GM12878 (cell line): Measurements from ENCODE around the gene MAN1A1. TPM values are rescaled to one million over a fixed set of nuclear protein-coding genes. Genes with fewer than 3 reads are reported as not detected.

ENCODE experiments used
- ATAC-seq: fragments of 200-7000 bp; cut with Tn5 transposase; 3 replicates; pipeline ENCODE4 v1.9.1; 2020; ENCODE audit warnings: mild to moderate bottlenecking, moderate library complexity
- BruUV-seq: library from RNA; stranded (reverse); fragments of 400-500 nt; replicated peaks from 2 replicates; lab custom pipeline; 2021; lab: Mats Ljungman, UMichigan
- CTCF ChIA-PET: fragments of 300-600 bp; sonication (Branson Sonifier 250); formaldehyde crosslinking; extraction: SDS; loops from one replicate; lab custom pipeline; 2021; ENCODE audit warnings: inconsistent platforms; lab: Yijun Ruan, JAX
- POLR2A ChIA-PET: fragments of 350-600 bp; formaldehyde crosslinking; extraction: SDS; loops from one replicate; lab custom pipeline; 2021; ENCODE audit warnings: inconsistent platforms; lab: Charles Lee
- RAD21 ChIA-PET: fragments of 300-600 bp; sonication (Branson Sonifier 250); formaldehyde crosslinking; loops from one replicate; lab custom pipeline; 2023; ENCODE audit warnings: antibody characterized with exemption; ENCODE audit not compliant: unreplicated experiment; lab: Charles Lee
- SMC1A ChIA-PET: fragments of 300-600 bp; sonication (Branson Sonifier 250); formaldehyde crosslinking; loops from one replicate; lab custom pipeline; 2023; ENCODE audit not compliant: unreplicated experiment, uncharacterized antibody; lab: Charles Lee
- DNase-seq: peaks from one replicate; pipeline ENCODE4 v3.0.0-alpha.2; 2011; ENCODE audit warnings: low read depth, low spot score
- FAIRE-seq: peaks from 3 replicates; lab custom pipeline; 2011; peaks lifted over from hg19 to GRCh38; lab: Jason Lieb, UNC
- H2AFZ ChIP-seq: 2 replicates; pipeline ENCODE4 v1.6.0; 2011; ENCODE audit warnings: low read depth, low read length, control low read depth; ENCODE audit not compliant: control insufficient read depth
- H3K27ac ChIP-seq: 2 replicates; pipeline ENCODE4 v1.5.1; 2011; ENCODE audit warnings: control low read depth; ENCODE audit not compliant: control insufficient read depth, insufficient read depth
- H3K27me3 ChIP-seq, 2 experiments: replicated peaks in 1 of 2; 2 replicates each; pipeline versions ENCODE4 v1.6.0 to v1.6.1; 2011; ENCODE audit warnings: low read length in 1 of 2; ENCODE audit not compliant: control insufficient read depth in 2 of 2, insufficient read depth in 2 of 2
- H3K36me3 ChIP-seq, 2 experiments: 2 replicates each; pipeline ENCODE4 v1.5.1; 2011; ENCODE audit warnings: low read length in 1 of 2; ENCODE audit not compliant: control insufficient read depth in 2 of 2, insufficient read depth in 2 of 2
- H3K4me1 ChIP-seq: 2 replicates; pipeline ENCODE4 v1.6.1; 2011; ENCODE audit warnings: mild to moderate bottlenecking, low read length, moderate library complexity, mixed read lengths; ENCODE audit not compliant: control insufficient read depth, insufficient read depth
- H3K4me2 ChIP-seq: 2 replicates; pipeline ENCODE4 v1.6.0; 2011; ENCODE audit warnings: control low read depth; ENCODE audit not compliant: control insufficient read depth, insufficient read depth
- H3K4me3 ChIP-seq: fragments of 200-600 bp; sonication (generic); 2 replicates; pipeline ENCODE4 v1.5.1; 2016
- H3K79me2 ChIP-seq: 2 replicates; pipeline ENCODE4 v1.6.0; 2011; ENCODE audit warnings: low read length; ENCODE audit not compliant: control insufficient read depth, insufficient read depth
- H3K9ac ChIP-seq: 2 replicates; pipeline ENCODE4 v1.8.0; 2011; ENCODE audit warnings: low read length, control low read depth, mixed read lengths; ENCODE audit not compliant: control insufficient read depth, insufficient read depth
- H3K9me3 ChIP-seq: replicated peaks from 3 replicates; pipeline ENCODE4 v1.5.1; 2011; ENCODE audit warnings: mild to moderate bottlenecking, low read length; ENCODE audit not compliant: control insufficient read depth, insufficient read depth
- H4K20me1 ChIP-seq: 2 replicates; pipeline ENCODE4 v1.6.0; 2011; ENCODE audit not compliant: control insufficient read depth, insufficient read depth
- BHLHE40 ChIP-seq, 2 experiments: fragments of 450-650 bp in 1 of 2; IDR thresholded peaks; 2 replicates each; pipeline ENCODE4 v1.6.1; 2011 to 2017; ENCODE audit warnings: low read depth in 2 of 2, borderline replicate concordance in 1 of 2, improper control_type of control experiment in 1 of 2, low read length in 1 of 2, mild to moderate bottlenecking in 1 of 2
- CREB1 ChIP-seq: IDR thresholded peaks from 2 replicates; pipeline ENCODE4 v1.6.1; 2012; ENCODE audit warnings: low read depth, mild to moderate bottlenecking, inconsistent platforms
- EZH2 ChIP-seq: IDR thresholded peaks from 2 replicates; pipeline ENCODE4 v1.6.1; 2012; ENCODE audit warnings: low read depth, mild to moderate bottlenecking, control low read depth, inconsistent platforms, low read length, borderline replicate concordance; ENCODE audit not compliant: control insufficient read depth
- GATAD2B ChIP-seq: fragments of 450-650 bp; conservative IDR thresholded peaks from 2 replicates; pipeline ENCODE4 v1.6.1; 2017; ENCODE audit warnings: low read depth, mild to moderate bottlenecking, moderate library complexity
- HDGF ChIP-seq: fragments of 450-650 bp; IDR thresholded peaks from 2 replicates; pipeline ENCODE4 v1.6.1; 2016; ENCODE audit warnings: antibody characterized with exemption
- KAT2A ChIP-seq: conservative IDR thresholded peaks from 2 replicates; pipeline ENCODE4 v1.6.1; 2011; ENCODE audit warnings: low read depth, low read length; ENCODE audit not compliant: control insufficient read depth
- KLF5 ChIP-seq: fragments of 450-650 bp; IDR thresholded peaks from 2 replicates; pipeline ENCODE4 v1.6.1; 2014; ENCODE audit warnings: mild to moderate bottlenecking; ENCODE audit not compliant: partially characterized antibody
- MEF2B ChIP-seq: fragments of 450-650 bp; IDR thresholded peaks from 2 replicates; pipeline ENCODE4 v1.6.1; 2018; ENCODE audit warnings: mild to moderate bottlenecking, moderate library complexity; ENCODE audit not compliant: partially characterized antibody, poor library complexity, severe bottlenecking
- NBN ChIP-seq: fragments of 450-650 bp; IDR thresholded peaks from 2 replicates; pipeline ENCODE4 v1.6.1; 2016
- POLR2AphosphoS5 ChIP-seq: IDR thresholded peaks from 2 replicates; pipeline ENCODE4 v1.6.1; 2011; ENCODE audit warnings: mild to moderate bottlenecking, low read length, inconsistent platforms
- RUNX3 ChIP-seq: IDR thresholded peaks from 2 replicates; pipeline ENCODE4 v1.6.1; 2012; ENCODE audit warnings: low read length, inconsistent platforms
- TCF3 ChIP-seq: IDR thresholded peaks from 2 replicates; pipeline ENCODE4 v1.6.1; 2012; ENCODE audit warnings: low read depth, mild to moderate bottlenecking, low read length, borderline replicate concordance; ENCODE audit not compliant: insufficient read depth
- TCF7 ChIP-seq: IDR thresholded peaks from 2 replicates; pipeline ENCODE4 v1.6.1; 2014; ENCODE audit warnings: antibody characterized with exemption, borderline replicate concordance
- ZNF207 ChIP-seq: fragments of 450-650 bp; IDR thresholded peaks from 2 replicates; pipeline ENCODE4 v1.6.1; 2014; ENCODE audit warnings: antibody characterized with exemption, mild to moderate bottlenecking, borderline replicate concordance
- WGBS: methylation state at CpG from one replicate; pipeline ENCODE4 v1.1.6; 2016; ENCODE audit warnings: low lambda C conversion rate; ENCODE audit not compliant: insufficient replicate concordance, insufficient coverage; ENCODE audit errors: missing lambda C conversion rate; 5-methylcytosine and 5-hydroxymethylcytosine counted together
- in situ Hi-C: fragments of 300-500 bp; cut with MboI; formaldehyde crosslinking; loops from 9 replicates; pipeline ENCODE4 v1.14.3; 2018; ENCODE audit warnings: mixed read lengths
- intact Hi-C: fragments of 100-400 bp; cut with micrococcal nuclease; formaldehyde crosslinking; loops from one replicate; pipeline ENCODE4 v1.14.2; 2022; ENCODE audit not compliant: unreplicated experiment
- polyA plus RNA-seq, 11 experiments: library from polyadenylated mRNA; depleted of rRNA in 4 of 11; unstranded in 6 of 11; stranded (reverse) in 5 of 11; fragments of >200 nt; fragmentation: Nextera tagmentation in 4 of 11; fragmentation: Illumina TruSeq in 1 of 11; extraction: Ambion mirVana in 4 of 11; extraction: Trizol in 1 of 11; gene quantifications; 1 replicate in 1 of 11; 2 replicates in 10 of 11; pipeline versions ENCODE4 v1.2.1 to v1.2.3, GENCODE V29; 2011 to 2016; ENCODE audit warnings: inconsistent platforms in 2 of 11, missing spikeins in 2 of 11, low read depth in 1 of 11
- total RNA-seq, 4 experiments: library from RNA; depleted of rRNA in 3 of 4; stranded (reverse); fragments of >200 nt in 3 of 4; fragmentation: Illumina TruSeq in 1 of 4; extraction: Trizol in 1 of 4; gene quantifications; 2 replicates each; pipeline versions ENCODE4 v1.2.1 to v1.2.3, GENCODE V29; 2013 to 2021
- TF ChIP-seq, protein P1 (sequence below): fragments of 450-650 bp; formaldehyde crosslinking; IDR thresholded peaks from 2 replicates; pipeline ENCODE4 v1.5.0; 2022; ENCODE audit warnings: mild to moderate bottlenecking, missing genetic modification characterization
- TF ChIP-seq, protein P2 (sequence below): IDR thresholded peaks from 2 replicates; pipeline ENCODE4 v1.6.1; 2012; ENCODE audit warnings: mild to moderate bottlenecking, low read depth, low read length

MAN1A1 gene
- total and polyA plus RNA-seq, 10 of the 15 experiments (the other 5 are each of a cell fraction or from before 2014, with no cell fraction given): 5.4 to 28.1 (median 19.5) TPM

DNA sequence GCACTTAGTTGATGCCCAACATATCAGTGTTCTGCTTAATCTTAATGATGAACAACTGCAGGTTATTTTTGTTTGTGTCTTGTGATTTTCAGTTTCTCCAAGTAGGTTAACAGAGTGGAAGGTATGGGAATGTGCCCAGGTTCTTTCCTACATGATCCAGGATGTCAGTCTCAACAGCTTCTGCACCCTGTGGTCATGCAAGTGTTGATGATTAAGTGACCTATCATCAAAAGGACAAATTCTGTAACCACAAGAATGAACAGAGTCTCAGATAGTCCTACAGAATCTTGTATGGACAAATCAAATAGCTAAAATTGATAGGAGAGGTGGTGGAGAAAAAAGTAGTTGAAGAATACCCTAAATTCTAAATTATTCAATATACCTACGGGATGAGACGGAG lies 26.1 kb downstream of the MAN1A1 start (continued):
- TF ChIP-seq, protein P1, sequence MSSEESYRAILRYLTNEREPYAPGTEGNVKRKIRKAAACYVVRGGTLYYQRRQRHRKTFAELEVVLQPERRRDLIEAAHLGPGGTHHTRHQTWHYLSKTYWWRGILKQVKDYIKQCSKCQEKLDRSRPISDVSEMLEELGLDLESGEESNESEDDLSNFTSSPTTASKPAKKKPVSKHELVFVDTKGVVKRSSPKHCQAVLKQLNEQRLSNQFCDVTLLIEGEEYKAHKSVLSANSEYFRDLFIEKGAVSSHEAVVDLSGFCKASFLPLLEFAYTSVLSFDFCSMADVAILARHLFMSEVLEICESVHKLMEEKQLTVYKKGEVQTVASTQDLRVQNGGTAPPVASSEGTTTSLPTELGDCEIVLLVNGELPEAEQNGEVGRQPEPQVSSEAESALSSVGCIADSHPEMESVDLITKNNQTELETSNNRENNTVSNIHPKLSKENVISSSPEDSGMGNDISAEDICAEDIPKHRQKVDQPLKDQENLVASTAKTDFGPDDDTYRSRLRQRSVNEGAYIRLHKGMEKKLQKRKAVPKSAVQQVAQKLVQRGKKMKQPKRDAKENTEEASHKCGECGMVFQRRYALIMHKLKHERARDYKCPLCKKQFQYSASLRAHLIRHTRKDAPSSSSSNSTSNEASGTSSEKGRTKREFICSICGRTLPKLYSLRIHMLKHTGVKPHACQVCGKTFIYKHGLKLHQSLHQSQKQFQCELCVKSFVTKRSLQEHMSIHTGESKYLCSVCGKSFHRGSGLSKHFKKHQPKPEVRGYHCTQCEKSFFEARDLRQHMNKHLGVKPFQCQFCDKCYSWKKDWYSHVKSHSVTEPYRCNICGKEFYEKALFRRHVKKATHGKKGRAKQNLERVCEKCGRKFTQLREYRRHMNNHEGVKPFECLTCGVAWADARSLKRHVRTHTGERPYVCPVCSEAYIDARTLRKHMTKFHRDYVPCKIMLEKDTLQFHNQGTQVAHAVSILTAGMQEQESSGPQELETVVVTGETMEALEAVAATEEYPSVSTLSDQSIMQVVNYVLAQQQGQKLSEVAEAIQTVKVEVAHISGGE: no peak
- no peak for TF ChIP-seq TCF3
- TF ChIP-seq NBN: no peak

DNA sequence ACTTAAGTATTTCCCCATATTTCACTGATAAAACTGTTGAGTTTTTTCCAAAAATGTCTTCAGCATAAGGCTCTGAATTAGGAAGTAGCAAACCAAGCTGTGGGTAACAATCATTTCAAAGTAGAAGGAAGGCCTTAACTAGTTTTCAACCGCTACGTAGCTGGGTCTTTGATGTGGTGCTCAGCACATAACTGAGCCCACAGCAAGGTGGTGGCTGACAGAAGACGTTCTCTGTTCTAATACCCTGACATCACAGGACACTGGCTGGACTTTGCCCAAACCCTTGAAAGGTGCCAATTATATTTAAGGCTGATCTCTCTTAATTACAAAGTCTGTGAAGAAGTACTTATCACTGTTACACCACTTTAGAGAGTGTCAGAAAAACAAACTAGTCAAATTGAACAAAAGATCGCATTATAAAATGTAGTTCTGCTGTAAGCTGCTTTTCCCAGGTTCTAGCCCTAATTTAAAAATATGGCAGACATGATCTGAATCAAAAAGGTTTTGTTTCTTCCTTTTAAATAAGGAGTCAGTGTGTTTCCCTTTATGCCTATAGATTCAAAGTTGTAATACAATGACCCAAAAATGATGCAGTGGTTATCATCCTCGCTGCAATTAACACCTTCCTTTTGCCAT lies 26.7 kb downstream of the MAN1A1 start:
- in situ Hi-C loops: no loop called here
- ChIA-PET RAD21 (interaction anchor here (0.9 to 3.3 kb wide), 13 partner anchors 9 to 175 kb away, joined by 3 to 51 read pairs (median 7); no protein-coding TSS in a partner anchor), SMC1A (interaction anchor here (0.6 to 6.5 kb wide), 20 partner anchors 11 to 175 kb away, joined by 3 to 120 read pairs (median 4); no protein-coding TSS in a partner anchor), POLR2A (interaction anchor here (1.0 to 3.3 kb wide), 8 partner anchors 9 to 131 kb away, joined by 3 to 48 read pairs (median 8); no protein-coding TSS in a partner anchor), CTCF (interaction anchor here (0.6 to 4.9 kb wide), 9 partner anchors 10 to 212 kb away, joined by 3 to 35 read pairs (median 5); no protein-coding TSS in a partner anchor)
- H3K9me3 ChIP-seq: no peaks in the 10 kb centered on the region
- FAIRE-seq (no peak), ATAC-seq (peak; percentile 94), DNase-seq (no peak)
- no peaks in the 10 kb centered on the region for H3K79me2 ChIP-seq
- no peak overlapping the region for H2AFZ ChIP-seq
- H4K20me1 ChIP-seq: no peaks in the 10 kb centered on the region
- no peak overlapping the region for H3K9ac ChIP-seq
- no peaks in the 10 kb centered on the region for H3K27me3 ChIP-seq
- peaks cover 3 to 6% of the 10 kb centered on the region in 2 experiments for H3K36me3 ChIP-seq
- intact Hi-C loops: no loop called here
- H3K4me3 ChIP-seq: no peak overlapping the region
- 97% methylated on average over 5 of the region's 5 CpGs for WGBS
- no TSS peak for BruUV-seq
- H3K27ac ChIP-seq: no peak overlapping the region
- H3K4me1 ChIP-seq: no peaks in the 10 kb centered on the region
- H3K4me2 ChIP-seq: no peak overlapping the region
- TF ChIP-seq KAT2A (no peak), KLF5 (no peak), ZNF207 (no peak), RUNX3 (peak; percentile 90), POLR2AphosphoS5 (no peak), BHLHE40 (IDR thresholded peaks at IDR 0.05; ENCODE audit: borderline replicate concordance in 1 of 2, low read depth in 2 of 2, low read length in 1 of 2) (peak in 1 of 2 experiments; percentile 64; a peak in 3 of 4 replicates), HDGF (no peak), GATAD2B (no peak; the same call in 1 of the 2 replicates), CREB1 (peak; percentile 74), EZH2 (no peak), MEF2B (peak; percentile 57), TCF7 (peak; percentile 93)
- TF ChIP-seq, protein P2, sequence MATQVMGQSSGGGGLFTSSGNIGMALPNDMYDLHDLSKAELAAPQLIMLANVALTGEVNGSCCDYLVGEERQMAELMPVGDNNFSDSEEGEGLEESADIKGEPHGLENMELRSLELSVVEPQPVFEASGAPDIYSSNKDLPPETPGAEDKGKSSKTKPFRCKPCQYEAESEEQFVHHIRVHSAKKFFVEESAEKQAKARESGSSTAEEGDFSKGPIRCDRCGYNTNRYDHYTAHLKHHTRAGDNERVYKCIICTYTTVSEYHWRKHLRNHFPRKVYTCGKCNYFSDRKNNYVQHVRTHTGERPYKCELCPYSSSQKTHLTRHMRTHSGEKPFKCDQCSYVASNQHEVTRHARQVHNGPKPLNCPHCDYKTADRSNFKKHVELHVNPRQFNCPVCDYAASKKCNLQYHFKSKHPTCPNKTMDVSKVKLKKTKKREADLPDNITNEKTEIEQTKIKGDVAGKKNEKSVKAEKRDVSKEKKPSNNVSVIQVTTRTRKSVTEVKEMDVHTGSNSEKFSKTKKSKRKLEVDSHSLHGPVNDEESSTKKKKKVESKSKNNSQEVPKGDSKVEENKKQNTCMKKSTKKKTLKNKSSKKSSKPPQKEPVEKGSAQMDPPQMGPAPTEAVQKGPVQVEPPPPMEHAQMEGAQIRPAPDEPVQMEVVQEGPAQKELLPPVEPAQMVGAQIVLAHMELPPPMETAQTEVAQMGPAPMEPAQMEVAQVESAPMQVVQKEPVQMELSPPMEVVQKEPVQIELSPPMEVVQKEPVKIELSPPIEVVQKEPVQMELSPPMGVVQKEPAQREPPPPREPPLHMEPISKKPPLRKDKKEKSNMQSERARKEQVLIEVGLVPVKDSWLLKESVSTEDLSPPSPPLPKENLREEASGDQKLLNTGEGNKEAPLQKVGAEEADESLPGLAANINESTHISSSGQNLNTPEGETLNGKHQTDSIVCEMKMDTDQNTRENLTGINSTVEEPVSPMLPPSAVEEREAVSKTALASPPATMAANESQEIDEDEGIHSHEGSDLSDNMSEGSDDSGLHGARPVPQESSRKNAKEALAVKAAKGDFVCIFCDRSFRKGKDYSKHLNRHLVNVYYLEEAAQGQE: no peak
